Hypothalamus (tissue), 51 donors: Measurements from ENCODE around the gene DDX1.

Experiments
- DNase-seq, 51 donors: peaks; one replicate each; lab custom pipeline; 2025; lab: John Stamatoyannopoulos, UW

The DDX1 gene

DNA sequence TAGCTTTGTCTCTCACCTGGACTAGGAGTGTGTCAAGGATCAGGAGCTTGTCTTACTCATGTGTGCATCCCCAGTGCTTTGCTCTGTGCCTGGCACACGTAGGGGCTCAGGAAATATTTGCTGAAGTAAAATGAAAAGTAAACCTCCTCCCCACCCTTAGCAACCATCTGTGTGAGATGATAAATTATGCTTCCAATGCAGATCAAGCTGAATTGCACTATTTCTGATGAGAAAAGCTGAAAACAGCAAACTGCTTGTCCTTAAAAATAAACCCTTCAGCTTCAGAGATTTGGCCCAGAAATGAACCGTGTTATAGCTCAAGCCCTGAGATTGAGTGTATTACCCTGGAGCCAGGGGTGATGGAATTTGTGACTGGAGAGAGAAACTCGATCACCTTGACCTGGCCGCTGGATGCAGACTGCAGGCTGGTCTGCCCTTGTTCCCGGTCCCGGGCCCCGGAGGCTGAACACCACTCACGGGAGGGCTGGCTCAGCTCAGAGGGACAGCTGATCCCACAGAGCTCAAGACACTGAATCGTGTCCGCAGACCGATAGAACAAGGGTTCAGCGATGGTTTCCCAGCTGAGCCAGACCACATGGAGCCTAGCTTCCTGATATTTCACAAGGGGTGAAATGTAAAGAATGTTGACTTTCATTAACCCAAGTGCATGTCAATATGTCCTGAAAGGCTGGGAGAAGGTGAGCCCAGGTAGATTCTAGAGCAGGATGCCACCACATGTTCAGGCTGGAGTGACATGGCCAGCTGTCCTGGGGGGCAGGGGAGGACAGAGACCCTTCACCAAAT, 50.5 kb downstream of the DDX1 start:
- DNase-seq, result no peak

DNA sequence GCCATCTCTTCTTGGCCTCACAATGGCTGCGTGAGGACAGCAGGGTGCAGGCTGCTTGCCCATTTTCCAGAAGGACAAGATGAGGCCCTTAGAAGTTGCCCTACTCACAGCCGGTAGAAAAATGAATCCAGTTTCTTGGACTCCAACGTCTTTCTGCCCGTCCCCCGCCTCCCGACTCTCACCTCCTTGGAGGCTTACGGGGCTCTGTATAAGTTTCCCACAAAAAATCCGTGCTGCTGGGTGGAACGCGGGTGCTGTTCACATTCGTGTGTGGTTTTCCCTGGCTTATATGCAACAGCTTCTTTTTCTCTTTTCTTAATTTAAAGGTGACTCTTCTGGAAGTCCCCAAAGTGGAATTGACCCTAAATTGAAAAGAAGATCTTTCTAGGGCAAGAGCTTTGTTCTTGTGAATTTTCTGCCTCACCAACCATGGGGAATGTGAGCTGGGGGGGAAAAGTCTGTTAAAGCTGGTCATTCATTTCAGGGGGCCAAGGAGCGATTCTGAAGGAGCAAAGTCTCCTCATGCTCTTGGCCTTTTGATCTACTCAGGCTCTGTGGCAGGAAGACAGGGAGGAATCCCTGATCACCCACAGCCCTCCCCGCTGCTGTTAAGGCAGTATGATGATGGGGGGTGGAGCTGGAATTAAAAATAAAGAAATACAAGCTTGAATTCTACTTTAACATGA, 51.3 kb downstream of the DDX1 start:
- DNase-seq, result no peak

DNA sequence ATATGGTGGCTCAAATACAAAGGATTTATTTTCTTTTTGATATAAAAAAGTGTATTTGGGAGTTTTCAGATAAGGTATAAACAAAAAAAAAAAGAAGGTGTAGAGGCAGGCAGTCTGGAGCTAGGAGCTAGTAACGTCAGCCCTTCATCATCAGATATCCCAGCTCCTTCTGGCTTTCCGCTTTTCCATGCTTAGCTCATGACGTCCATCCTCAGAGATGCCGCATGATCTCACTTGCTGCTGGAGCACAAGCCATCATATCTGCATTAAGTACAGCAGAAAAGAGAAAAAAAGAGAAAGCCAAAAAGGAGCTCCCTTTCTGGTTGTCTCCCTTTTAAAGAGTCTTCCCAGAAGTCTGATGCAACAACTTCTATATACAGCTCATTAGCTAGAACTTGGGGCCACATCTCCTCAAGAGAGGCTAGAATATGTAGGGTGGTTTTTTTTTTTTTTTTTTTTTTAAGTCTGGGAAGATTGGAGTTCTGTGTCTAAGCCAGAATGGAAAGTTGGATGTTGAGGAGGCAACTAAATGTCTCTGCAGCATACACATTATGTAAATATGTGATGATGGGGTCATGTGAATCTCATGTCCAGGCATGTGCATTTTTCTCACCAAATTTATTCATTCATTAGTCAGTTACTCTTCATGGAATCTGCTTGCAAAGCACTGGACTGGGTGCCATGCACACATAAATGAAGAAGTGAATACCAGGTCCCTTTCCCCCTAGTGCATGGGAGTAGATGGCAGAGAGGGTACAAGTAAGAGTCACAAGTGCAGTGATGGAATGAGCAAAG, 52.3 kb downstream of the DDX1 start:
- no peak for DNase-seq

DNA sequence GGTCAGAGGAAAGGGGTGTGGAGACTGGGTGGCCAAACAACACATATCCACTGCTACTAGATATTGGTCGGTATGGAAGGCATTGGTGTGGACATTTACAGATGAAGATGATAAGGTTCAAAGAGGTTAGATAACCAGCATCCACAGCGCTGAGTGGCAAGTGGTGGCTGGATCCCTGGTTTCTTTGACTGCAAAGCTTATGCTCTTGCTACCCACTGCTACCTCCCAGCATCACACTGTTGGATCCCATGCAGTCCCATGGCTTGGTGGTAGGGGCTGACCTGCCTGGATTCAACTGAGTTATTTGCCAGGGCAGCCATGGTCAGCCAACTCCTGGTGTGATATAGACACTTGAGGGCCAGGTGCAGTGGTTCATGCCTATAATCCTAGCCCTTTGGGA, 53.6 kb downstream of the DDX1 start:
- no peak for DNase-seq

DNA sequence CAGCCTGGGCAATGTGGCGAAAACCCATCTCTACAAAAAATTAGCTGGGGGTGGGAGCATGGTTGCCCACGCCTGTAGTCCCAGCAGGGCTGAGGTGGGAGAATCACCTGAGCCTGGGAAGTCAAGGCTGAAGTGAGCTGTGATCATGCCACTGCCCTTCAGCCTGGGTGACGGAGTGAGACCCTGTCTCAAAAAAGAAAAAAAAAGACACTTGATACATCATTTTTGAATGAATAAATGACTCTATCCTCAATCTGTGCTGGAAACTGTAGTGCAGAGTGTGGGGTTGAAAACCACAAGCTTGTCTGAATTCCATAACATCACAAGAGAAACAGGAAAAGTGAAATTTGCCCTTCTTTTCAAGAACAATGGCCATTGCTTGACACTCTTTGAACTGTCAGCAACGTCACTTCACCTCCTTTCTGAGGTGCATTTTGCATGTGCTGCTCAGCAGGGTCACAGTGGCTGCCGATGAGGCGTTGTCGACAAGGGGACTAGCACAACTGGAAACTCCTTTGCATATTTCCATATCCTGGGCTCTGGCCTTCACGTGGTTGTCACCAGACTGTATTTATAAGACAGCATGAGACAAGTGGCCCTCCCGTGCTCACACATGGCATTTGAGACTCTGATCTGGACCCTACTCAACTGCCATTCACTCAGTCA, 54.2 kb downstream of the DDX1 start:
- no peak for DNase-seq

DNA sequence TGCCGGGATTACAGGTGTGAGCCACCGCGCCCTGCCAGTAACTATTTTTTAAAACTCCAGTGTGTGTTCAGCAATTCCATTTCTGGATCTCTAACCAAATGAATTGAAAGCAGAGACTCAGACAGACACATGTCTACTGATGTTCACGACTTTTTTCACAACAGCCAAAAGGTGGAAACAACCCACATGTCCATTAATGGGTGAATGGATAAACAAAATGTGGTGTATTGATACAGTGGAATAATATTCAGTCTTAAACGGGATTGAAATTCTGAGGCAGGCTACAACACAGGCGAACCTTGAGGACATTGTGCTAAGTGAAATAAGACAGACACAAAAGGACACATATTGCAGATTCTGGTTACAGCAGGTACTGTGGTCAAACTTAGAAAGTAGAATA, 55.0 kb downstream of the DDX1 start:
- no peak for DNase-seq

DNA sequence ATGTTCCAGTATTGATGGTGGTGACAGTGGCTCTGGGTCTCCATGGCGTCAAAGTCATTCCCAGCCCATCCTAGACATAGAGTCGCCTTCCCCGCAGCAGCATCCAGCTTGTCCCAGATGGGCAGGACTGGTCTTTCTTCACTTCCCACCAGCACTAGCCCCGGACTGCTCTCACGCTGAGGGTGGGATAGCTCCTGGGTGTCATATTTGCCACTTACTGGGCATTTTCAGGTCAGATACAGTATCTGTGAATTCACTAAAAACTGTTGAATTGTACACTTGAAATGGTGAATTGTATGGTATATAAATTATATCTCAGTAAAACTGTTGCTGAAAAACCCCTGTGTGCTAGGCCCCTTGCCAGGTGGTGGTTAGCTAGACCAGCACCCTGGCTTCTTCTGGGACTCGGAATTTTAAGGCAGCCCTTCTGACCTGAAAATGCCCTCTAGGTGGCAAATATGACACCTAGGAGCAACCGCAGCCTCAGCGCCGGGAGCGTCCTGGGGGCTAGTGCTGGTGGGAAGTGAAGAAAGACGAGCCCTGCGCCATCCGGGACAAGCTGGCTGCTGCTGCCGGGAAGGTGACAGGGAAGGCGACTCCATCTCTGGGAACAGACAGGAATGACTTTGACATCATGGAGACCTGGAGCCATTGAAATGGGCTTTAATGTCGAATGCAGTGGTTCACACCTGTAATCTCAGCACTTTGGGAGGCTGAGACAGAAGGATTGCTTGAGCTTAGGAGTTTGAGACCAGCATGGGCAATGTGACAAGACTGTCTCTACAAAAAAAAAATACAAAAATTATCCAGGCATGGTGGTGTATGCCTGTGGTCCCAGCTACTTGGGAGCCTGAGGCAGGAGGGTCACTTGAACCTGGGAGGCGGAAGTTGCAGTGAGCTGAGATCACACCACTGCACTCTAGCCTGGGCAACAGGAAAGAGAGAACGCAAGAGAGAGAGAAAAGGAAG, 56.2 kb downstream of the DDX1 start:
- no peak for DNase-seq

DNA sequence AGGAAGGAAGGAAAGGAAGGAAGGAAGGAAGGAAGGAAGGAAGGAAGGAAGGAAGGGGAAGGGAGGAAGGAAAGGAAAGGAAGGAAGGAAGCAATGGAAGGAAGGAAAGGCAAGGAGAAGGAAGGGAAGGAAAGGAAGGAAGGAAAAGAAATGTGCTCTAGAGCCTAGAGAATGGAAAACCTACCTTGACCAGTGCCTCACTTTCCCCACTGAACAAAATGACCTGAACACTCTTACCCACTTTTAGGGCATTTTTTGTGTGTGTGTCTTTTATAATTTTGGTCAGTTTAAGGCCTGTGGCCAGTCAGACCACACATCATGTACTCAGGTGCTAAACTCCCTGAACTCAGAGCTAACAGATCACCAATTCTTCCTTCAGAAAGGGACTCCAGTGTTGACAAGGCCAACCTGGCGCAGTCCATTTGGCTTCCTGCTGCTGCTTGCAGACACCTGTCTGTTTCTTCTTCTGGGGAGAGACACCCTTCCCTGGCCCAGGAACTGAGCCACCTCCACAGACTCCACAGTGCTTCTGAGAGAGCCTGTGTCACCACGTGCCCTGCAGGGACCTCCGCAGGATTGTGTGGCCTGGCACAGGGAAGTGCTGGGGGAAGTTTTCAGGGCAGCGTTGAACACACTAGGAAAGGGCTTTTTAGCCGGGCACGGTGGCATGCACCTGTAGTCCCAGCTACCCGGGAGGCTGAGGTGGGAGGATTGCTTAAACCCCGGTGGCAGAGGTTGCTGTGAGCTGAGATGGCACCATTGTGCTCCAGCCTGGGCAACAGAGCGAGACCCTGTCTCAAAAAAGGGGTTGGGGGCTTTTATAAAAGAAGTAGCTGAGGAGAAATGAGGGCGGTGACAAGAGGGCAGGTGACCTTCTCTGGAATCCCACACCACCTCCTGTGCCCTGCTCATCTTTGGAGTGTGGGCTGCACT, 57.2 kb downstream of the DDX1 start:
- DNase-seq, result no peak

DNA sequence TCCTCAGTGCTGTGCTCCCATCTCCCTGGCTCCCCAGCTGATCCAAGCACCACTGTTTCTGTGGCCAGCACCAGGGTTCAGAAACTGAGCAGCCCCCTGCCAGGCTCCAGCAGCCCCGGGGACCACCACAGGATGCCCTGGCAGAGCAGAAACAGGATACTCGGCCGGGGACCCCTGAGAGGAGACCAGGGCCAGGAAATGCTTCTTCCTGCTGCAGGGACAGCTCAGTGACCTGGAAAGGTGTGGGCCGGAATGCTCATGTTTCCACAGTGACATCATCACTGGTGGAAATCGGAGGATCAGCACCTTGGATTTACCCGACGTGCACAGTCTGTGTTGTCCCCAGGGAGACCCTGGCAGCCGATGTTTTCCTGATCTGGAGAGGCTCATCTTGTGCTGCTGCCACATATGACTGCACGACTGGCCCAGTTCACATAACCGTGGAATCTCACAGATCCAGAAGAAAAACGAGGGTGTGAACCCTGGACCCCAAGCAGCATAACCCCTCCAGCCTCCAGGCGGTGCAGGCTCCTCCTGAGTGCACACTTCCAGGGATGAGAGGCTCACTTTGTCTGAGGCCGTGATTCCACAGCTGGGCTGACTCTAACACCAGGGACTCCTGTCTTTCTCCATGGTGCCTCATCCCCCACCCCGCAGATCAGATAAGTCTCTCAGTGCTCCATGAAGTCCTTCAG, 58.0 kb downstream of the DDX1 start:
- DNase-seq, result no peak

DNA sequence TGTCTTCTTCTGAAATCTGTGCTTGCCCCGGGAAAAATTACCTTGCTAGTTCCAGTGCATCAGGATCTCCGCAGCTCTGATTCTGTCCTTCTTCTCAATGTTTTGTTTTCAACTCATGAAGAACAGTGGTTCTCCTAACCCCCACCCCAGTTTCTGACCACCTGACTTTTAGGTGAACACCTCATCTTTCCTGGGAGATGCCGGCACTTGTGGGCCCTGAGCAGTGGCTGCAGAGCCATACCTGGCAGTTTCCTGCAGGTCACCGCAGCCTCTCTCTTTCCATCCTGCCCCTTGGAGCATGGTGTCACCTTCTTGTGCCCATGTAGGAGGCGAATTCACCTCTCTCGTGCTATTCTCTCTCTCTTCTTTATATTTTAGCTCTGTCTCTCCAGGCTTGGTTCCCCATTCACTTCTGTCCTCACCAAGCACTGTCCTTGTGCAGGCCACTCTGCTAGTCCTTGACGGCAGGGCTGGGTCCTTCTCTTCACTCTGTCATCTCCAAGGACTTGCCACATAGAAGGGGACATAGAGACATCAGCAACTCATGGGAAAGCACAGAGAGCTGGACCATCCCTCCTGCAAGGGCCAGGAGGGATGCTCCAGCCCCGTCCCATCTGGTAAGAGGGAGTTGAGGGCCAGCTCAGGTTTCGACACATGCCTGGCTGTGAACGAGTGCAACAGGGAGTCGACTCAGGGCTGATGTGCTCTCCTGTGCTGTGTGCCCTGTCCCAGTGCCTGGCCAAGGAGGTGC, 59.1 kb downstream of the DDX1 start:
- no peak for DNase-seq

DNA sequence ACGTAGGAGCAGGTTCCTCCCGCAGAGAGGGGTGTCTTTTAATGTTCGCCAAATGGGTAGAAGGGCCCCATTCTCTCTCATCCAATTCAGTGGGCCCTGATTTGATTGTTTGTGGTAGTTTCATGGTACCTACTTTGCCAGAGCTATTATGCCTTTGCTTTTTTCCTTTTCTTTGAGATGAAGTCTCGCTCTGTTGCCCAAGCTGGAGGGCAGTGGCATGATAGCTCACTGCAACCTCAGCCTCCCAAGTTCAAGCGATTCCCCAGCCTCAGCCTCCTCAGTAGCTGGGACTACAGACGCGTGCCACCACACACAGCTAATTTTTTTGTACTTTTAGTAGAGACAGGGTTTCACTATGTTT, 59.7 kb downstream of the DDX1 start:
- no peak for DNase-seq

DNA sequence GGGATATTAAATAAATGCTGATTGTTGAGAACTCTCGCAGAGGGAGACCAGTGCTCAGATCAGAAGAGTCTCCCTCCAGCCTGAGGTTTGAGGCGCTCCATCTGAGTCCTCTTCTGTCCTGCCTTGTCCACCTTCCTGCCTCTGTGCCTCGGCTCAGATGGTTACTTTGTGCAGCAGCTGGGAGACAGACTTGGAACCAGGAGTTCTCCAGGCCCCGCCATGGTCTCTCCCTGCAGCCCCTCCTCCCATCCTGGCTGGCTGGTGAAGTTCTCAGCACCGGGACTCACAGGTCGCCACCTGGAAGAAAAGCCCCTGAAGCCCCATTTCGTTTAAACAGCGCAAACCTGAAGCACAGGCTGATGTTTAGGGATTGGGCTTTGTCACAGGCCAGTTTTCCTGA, 60.6 kb downstream of the DDX1 start:
- DNase-seq, result no peak

DNA sequence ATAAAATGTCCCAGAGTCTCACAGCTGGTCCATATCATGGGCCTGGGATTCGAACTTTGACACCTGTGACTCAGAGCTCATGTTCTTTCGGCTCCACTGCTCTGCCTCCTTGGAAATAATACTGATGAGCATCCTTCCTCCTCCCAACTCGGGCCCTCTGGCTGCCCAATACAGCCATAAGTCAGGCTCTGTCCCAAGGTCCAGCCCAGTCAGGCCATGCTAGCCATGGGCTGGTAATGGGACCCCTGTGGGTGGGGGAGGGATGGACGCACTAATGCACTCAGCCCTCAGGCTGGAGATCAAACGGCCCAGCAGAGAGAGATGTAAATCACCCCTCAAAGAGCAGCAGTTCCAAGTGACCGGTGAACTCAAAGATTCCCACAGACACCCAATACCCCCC, 61.1 kb downstream of the DDX1 start:
- no peak for DNase-seq

DNA sequence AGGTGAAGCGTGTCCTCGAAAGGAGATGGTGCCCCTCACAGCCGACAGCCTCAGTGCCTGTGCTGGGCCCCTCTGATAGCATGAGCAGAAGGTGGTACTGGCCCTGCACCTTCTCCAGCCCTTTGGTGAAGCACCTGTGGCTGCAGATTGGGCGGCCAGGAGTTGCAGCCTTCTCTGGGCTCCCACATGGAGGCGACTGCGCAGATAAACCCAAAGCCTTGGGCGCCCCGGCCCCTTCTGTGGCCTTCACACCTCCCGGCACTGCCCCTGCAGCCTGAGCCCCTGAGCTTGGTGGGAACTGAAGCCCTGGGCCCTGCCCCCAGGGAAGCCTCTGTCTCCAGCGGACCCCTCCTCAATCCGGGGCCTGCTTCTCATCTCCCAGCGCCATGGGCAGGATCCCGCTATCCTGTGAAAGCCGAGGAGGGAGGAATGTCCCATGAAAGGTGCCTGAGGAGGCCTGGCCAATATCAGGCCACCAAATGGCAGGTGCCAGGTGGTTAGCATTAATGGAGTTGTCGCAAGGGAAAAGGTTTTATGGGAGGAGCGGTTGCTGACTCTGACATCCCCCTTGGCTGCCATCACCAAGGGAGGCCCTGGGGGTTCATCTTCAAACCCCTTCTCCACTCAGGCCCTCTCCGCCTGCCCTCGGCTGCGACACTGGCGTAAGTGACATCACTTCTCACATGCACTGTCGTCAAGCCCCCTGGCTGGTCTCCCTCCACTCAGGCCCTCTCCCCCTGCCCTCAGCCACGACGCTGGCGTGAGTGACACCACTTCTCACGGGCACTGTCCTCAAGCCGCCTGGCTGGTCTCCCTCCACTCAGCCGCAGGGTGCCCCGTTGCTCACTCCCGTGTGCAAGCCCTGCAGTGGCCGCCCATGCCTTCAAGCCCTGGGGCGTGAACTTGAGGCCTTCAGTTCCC, 62.4 kb downstream of the DDX1 start:
- DNase-seq, result no peak

DNA sequence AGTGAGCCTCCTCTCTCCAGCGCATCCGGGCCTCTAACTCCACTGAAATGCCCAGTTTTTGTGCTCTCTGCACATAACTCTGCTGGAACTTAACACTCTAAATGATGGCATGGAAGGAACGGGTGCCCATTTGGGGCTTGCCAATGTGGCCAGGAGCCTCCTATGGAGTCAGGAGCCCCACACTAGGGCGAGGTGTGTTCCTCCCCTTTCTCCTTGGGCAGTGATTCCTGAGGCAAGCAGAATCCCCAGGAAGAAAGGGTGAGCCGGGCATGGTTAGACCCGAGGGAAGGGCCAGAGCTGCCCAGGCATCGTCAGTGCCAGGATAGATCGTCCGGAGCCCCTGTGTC, 63.0 kb downstream of the DDX1 start:
- no peak for DNase-seq

DNA sequence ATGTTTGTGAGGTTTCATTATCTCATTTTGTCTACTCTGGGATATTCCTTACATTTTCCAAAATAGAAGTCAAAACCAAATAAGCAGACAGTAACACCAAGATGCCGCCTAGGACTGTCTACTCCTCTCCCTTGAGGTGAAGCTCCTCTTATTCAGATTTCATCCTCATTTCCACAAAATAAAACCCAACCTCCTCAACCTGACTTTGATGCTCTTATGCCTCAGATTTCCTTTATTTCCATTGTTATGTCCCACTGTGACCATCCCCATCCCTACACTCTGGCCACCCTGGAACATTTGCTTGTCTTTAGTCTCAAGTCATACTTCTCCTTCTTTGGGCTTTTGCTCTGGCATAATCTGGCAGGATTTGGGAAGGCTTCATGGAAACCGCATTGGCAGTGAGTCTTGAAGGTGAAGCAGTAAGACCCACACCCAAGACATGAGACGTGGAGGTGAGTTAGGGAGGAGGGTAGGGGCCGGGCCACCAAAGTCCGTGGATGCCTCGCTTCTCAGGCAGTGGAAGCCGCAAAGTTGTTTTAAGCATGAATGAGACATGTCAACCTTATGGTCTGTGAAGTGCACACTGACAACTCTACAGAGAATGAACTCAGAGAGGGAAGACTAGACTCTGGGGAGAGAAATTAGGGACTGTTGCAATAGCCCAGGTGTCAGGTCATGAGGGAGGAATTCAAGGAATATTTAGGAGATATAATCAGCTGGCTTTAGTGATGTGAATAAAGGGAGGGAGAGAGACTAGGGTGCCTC, 63.6 kb downstream of the DDX1 start:
- no peak for DNase-seq
